HCT116 (cell line): ENCODE measurements around the gene STK4. TPM values are rescaled to one million over a fixed set of nuclear protein-coding genes. Genes with fewer than 3 reads are reported as not detected.

ENCODE experiments used
- ATAC-seq: fragments of 200-7000 bp; cut with Tn5 transposase; 2 replicates; pipeline ENCODE4 v1.9.1; 2020; ENCODE audit warnings: mild to moderate bottlenecking, moderate library complexity
- BruUV-seq: library from RNA; stranded (reverse); fragments of 400-500 nt; replicated peaks from 2 replicates; lab custom pipeline; 2021; lab: Mats Ljungman, UMichigan
- CTCF ChIA-PET: fragments of 300-600 bp; sonication (Branson Sonifier 250); formaldehyde crosslinking; loops from one replicate; lab custom pipeline; 2021; ENCODE audit warnings: antibody characterized with exemption; lab: Charles Lee
- POLR2A ChIA-PET: fragments of 300-600, 350-600 bp; sonication (Branson Sonifier 250); formaldehyde crosslinking; loops from one replicate; lab custom pipeline; 2021; ENCODE audit warnings: antibody characterized with exemption; lab: Charles Lee
- RAD21 ChIA-PET, 2 experiments: fragments of 300-600 bp; sonication (Branson Sonifier 250); formaldehyde crosslinking; loops; one replicate each; lab custom pipeline; 2023; ENCODE audit warnings: low total read pairs in 2 of 2; ENCODE audit not compliant: uncharacterized antibody in 2 of 2, unreplicated experiment in 2 of 2, low non-redundant PET in 1 of 2; lab: Charles Lee
- DNase-seq: peaks from one replicate; pipeline ENCODE4 v3.0.0-alpha.2; 2010; ENCODE audit warnings: low read depth, low spot score
- H2AFZ ChIP-seq: fragments of 200-600 bp; shearing (Covaris generic), sonication (generic); 2 replicates; pipeline ENCODE4 v1.6.1; 2017; ENCODE audit warnings: low read depth, mixed run types, mixed read lengths, antibody characterized with exemption, low read length; ENCODE audit not compliant: poor library complexity, severe bottlenecking
- H3K27ac ChIP-seq: 2 replicates; pipeline ENCODE4 v1.5.1; 2012; ENCODE audit warnings: low read depth, low read length
- H3K27me3 ChIP-seq: fragments of 200-600 bp; sonication (generic); 2 replicates; pipeline ENCODE4 v1.6.1; 2016; ENCODE audit warnings: mixed run types, low read length, mixed read lengths; ENCODE audit not compliant: insufficient read depth
- H3K36me3 ChIP-seq, 2 experiments: fragments of 200-500 bp in 1 of 2; fragments of 200-600 bp in 1 of 2; sonication (Bioruptor generic) in 1 of 2; sonication (generic) in 1 of 2; 2 replicates each; pipeline versions ENCODE4 v1.5.1 to v1.6.1; 2014 to 2016; ENCODE audit warnings: low read length in 2 of 2, inconsistent platforms in 1 of 2, mixed read lengths in 1 of 2, mixed run types in 1 of 2; ENCODE audit not compliant: insufficient read depth in 2 of 2, control insufficient read depth in 1 of 2
- H3K4me1 ChIP-seq, 2 experiments: fragments of 200-600 bp in 1 of 2; sonication (generic) in 1 of 2; 2 replicates each; pipeline versions ENCODE4 v1.5.1 to v1.6.1; 2012 to 2017; ENCODE audit warnings: low read length in 2 of 2, inconsistent platforms in 1 of 2, mild to moderate bottlenecking in 1 of 2, mixed read lengths in 1 of 2, mixed run types in 1 of 2, moderate library complexity in 1 of 2; ENCODE audit not compliant: insufficient read depth in 2 of 2, control insufficient read depth in 1 of 2
- H3K4me2 ChIP-seq: fragments of 200-600 bp; sonication (generic); 2 replicates; pipeline ENCODE4 v1.6.1; 2017; ENCODE audit warnings: mixed run types, low read length, mixed read lengths
- H3K4me3 ChIP-seq, 2 experiments: fragments of 200-600 bp in 1 of 2; sonication (generic) in 1 of 2; replicated peaks in 1 of 2; 2 replicates each; pipeline ENCODE4 v1.5.1; 2011 to 2016; ENCODE audit warnings: low read length in 2 of 2, control low read depth in 1 of 2, low read depth in 1 of 2, mild to moderate bottlenecking in 1 of 2, mixed read lengths in 1 of 2, mixed run types in 1 of 2
- H3K79me2 ChIP-seq: fragments of 200-600 bp; sonication (generic); 2 replicates; pipeline ENCODE4 v1.6.1; 2017; ENCODE audit warnings: mild to moderate bottlenecking, mixed run types, low read length, moderate library complexity, mixed read lengths; ENCODE audit not compliant: insufficient read depth
- H3K9ac ChIP-seq: fragments of 200-600 bp; sonication (generic); 2 replicates; pipeline ENCODE4 v1.6.1; 2016; ENCODE audit warnings: low read length, mixed read lengths
- H3K9me2 ChIP-seq: fragments of 200-600 bp; sonication (generic), shearing (Covaris generic); 2 replicates; pipeline ENCODE4 v1.6.1; 2017; ENCODE audit warnings: mixed run types, mild to moderate bottlenecking, moderate library complexity; ENCODE audit not compliant: insufficient read depth
- H3K9me3 ChIP-seq, 2 experiments: fragments of 200-500 bp in 1 of 2; fragments of 200-600 bp in 1 of 2; sonication (Bioruptor generic) in 1 of 2; sonication (generic) in 1 of 2; 2 replicates each; pipeline ENCODE4 v1.6.1; 2014 to 2017; ENCODE audit warnings: low read length in 2 of 2, mixed read lengths in 2 of 2, inconsistent platforms in 1 of 2, low read depth in 1 of 2, mild to moderate bottlenecking in 1 of 2, mixed run types in 1 of 2, moderate library complexity in 1 of 2; ENCODE audit not compliant: control insufficient read depth in 1 of 2, insufficient read depth in 1 of 2
- H4K20me1 ChIP-seq: fragments of 200-600 bp; sonication (generic), shearing (Covaris generic); 2 replicates; pipeline ENCODE4 v1.6.1; 2017; ENCODE audit warnings: mixed run types, mild to moderate bottlenecking, moderate library complexity; ENCODE audit not compliant: insufficient read depth
- CEBPB ChIP-seq: IDR thresholded peaks from 2 replicates; pipeline ENCODE4 v1.6.1; 2012; ENCODE audit warnings: low read depth
- EGR1 ChIP-seq: IDR thresholded peaks from 2 replicates; pipeline ENCODE4 v1.6.1; 2012; ENCODE audit warnings: low read depth
- ELF1 ChIP-seq: IDR thresholded peaks from 2 replicates; pipeline ENCODE4 v1.6.1; 2012; ENCODE audit warnings: low read depth, borderline replicate concordance
- EZH2phosphoT487 ChIP-seq: fragments of 200-600 bp; IDR thresholded peaks from 2 replicates; pipeline ENCODE4 v1.6.1; 2018; ENCODE audit warnings: antibody characterized with exemption, borderline replicate concordance
- FOSL1 ChIP-seq: IDR thresholded peaks from 2 replicates; pipeline ENCODE4 v1.6.1; 2012; ENCODE audit warnings: low read depth
- POLR2A ChIP-seq: IDR thresholded peaks from 2 replicates; pipeline ENCODE4 v1.7.0; 2011; ENCODE audit warnings: borderline replicate concordance; ENCODE audit not compliant: insufficient read depth, insufficient read length; ENCODE audit errors: extremely low read depth
- POLR2AphosphoS5 ChIP-seq: IDR thresholded peaks from 2 replicates; pipeline ENCODE4 v1.6.1; 2011; ENCODE audit warnings: mild to moderate bottlenecking, low read depth, low read length, moderate library complexity
- RAD21 ChIP-seq: IDR thresholded peaks from 2 replicates; pipeline ENCODE4 v1.6.1; 2012; ENCODE audit warnings: low read depth, mild to moderate bottlenecking
- SP1 ChIP-seq: IDR thresholded peaks from 2 replicates; pipeline ENCODE4 v1.6.1; 2012; ENCODE audit warnings: low read depth
- YY1 ChIP-seq: IDR thresholded peaks from 2 replicates; pipeline ENCODE4 v1.6.1; 2011; ENCODE audit warnings: low read length, low read depth, moderate library complexity, mild to moderate bottlenecking; ENCODE audit not compliant: insufficient replicate concordance; ENCODE audit errors: extremely low read depth
- ZFX ChIP-seq: fragments of 450-650 bp; IDR thresholded peaks from 2 replicates; pipeline ENCODE4 v1.6.1; 2017
- intact Hi-C: fragments of 100-400 bp; cut with micrococcal nuclease; formaldehyde crosslinking; loops from 2 replicates; pipeline ENCODE4 v1.10.0; 2022
- total RNA-seq: library from RNA; stranded (reverse); gene quantifications from one replicate; pipeline ENCODE4 v1.2.1, GENCODE V29; 2021; ENCODE audit not compliant: unreplicated experiment
- TF ChIP-seq, protein P1 (sequence below), 3 experiments: fragments of 200-600 bp in 1 of 3; sonication (generic) in 1 of 3; IDR thresholded peaks in 2 of 3; conservative IDR thresholded peaks in 1 of 3; 2 replicates each; pipeline ENCODE4 v1.5.1; 2012 to 2017; ENCODE audit warnings: low read depth in 2 of 3, low read length in 2 of 3, antibody characterized with exemption in 1 of 3, borderline replicate concordance in 1 of 3, control low read depth in 1 of 3, mild to moderate bottlenecking in 1 of 3, mixed read lengths in 1 of 3, mixed run types in 1 of 3, moderate library complexity in 1 of 3; ENCODE audit not compliant: insufficient read depth in 1 of 3
- TF ChIP-seq, protein P2 (sequence below): IDR thresholded peaks from 2 replicates; pipeline ENCODE4 v1.6.1; 2012
- TF ChIP-seq, protein P3 (sequence below): IDR thresholded peaks from 2 replicates; pipeline ENCODE4 v1.6.1; 2012; ENCODE audit warnings: low read depth

Gene STK4
- total RNA-seq, 1 experiment from 2014 or later = 45.4 TPM

DNA sequence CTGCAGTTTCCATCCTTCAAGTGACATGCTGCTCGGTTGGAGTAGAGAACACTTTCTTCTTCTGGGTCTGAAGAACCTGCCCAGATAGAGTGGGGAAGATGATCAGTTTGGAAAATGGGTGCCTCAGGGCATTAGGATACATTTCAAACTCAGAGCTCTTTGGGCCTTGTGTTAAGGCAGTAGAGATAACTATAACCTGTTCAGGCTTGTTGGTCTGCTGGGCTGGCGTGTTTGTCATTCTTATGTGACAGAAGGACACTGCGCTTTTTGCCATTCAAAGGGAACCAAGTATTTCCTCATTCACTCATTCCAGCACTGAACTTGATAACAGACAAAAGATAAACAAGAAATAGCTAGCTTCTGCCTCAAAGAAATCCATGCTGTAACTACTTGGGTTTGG lies 9.9 kb upstream of the STK4 start:
- ChIA-PET RAD21 (no interaction called here), POLR2A (no interaction called here), CTCF (no interaction called here)
- Histone ChIP-seq H3K79me2 (peaks cover 46% of the 10 kb centered on the region), H3K27ac (no peak overlapping the region), H3K4me2 (no peak overlapping the region), H3K9ac (no peak overlapping the region), H3K27me3 (no peaks in the 10 kb centered on the region), H3K9me2 (no peaks in the 10 kb centered on the region), H2AFZ (no peak overlapping the region), H3K4me3 (no peak overlapping the region), H3K4me1 (peaks cover 15 to 22% of the 10 kb centered on the region in 2 experiments; a peak in 3 of 4 replicates), H4K20me1 (no peaks in the 10 kb centered on the region), H3K9me3 (no peaks in the 10 kb centered on the region), H3K36me3 (peaks cover 42 to 55% of the 10 kb centered on the region in 2 experiments; a peak in 3 of 4 replicates)
- no peak for TF ChIP-seq ZFX
- TF ChIP-seq EZH2phosphoT487 = no peak
- no TSS peak for BruUV-seq
- ATAC-seq (no peak), DNase-seq (no peak)
- intact Hi-C loops = no loop called here

DNA sequence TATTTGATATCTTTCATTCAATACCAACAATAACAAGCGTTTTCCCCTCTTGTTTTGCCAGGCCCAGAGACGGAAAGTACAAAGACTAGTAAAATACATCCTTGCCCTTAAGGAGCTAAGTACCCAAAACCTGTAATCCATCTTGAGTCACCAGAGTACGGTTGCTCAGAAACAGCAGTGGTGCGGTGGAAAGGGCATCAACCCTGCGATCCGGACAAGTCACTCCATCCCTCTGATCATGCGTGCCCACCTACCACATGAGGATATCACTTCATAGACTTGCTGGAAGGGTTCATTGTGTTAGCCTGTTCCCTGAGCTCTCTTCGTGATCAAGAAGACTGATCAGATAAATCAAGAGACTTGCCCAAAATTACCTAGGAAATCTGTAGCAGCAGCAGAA lies 8.0 kb upstream of the STK4 start:
- TF ChIP-seq, protein P1, sequence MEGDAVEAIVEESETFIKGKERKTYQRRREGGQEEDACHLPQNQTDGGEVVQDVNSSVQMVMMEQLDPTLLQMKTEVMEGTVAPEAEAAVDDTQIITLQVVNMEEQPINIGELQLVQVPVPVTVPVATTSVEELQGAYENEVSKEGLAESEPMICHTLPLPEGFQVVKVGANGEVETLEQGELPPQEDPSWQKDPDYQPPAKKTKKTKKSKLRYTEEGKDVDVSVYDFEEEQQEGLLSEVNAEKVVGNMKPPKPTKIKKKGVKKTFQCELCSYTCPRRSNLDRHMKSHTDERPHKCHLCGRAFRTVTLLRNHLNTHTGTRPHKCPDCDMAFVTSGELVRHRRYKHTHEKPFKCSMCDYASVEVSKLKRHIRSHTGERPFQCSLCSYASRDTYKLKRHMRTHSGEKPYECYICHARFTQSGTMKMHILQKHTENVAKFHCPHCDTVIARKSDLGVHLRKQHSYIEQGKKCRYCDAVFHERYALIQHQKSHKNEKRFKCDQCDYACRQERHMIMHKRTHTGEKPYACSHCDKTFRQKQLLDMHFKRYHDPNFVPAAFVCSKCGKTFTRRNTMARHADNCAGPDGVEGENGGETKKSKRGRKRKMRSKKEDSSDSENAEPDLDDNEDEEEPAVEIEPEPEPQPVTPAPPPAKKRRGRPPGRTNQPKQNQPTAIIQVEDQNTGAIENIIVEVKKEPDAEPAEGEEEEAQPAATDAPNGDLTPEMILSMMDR (IDR thresholded peaks at IDR 0.05 in 2 of 3, conservative IDR thresholded peaks at IDR 0.05 in 1 of 3; ENCODE audit: borderline replicate concordance in 1 of 3, insufficient read depth in 1 of 3, low read depth in 2 of 3, low read length in 2 of 3) = no peak
- TF ChIP-seq POLR2AphosphoS5 (no peak), POLR2A (no peak), YY1 (no peak), FOSL1 (no peak), CEBPB (no peak), EGR1 (no peak), ELF1 (no peak), RAD21 (no peak), SP1 (no peak)
- TF ChIP-seq, protein P2, sequence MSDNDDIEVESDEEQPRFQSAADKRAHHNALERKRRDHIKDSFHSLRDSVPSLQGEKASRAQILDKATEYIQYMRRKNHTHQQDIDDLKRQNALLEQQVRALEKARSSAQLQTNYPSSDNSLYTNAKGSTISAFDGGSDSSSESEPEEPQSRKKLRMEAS = no peak
- TF ChIP-seq, protein P3, sequence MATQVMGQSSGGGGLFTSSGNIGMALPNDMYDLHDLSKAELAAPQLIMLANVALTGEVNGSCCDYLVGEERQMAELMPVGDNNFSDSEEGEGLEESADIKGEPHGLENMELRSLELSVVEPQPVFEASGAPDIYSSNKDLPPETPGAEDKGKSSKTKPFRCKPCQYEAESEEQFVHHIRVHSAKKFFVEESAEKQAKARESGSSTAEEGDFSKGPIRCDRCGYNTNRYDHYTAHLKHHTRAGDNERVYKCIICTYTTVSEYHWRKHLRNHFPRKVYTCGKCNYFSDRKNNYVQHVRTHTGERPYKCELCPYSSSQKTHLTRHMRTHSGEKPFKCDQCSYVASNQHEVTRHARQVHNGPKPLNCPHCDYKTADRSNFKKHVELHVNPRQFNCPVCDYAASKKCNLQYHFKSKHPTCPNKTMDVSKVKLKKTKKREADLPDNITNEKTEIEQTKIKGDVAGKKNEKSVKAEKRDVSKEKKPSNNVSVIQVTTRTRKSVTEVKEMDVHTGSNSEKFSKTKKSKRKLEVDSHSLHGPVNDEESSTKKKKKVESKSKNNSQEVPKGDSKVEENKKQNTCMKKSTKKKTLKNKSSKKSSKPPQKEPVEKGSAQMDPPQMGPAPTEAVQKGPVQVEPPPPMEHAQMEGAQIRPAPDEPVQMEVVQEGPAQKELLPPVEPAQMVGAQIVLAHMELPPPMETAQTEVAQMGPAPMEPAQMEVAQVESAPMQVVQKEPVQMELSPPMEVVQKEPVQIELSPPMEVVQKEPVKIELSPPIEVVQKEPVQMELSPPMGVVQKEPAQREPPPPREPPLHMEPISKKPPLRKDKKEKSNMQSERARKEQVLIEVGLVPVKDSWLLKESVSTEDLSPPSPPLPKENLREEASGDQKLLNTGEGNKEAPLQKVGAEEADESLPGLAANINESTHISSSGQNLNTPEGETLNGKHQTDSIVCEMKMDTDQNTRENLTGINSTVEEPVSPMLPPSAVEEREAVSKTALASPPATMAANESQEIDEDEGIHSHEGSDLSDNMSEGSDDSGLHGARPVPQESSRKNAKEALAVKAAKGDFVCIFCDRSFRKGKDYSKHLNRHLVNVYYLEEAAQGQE = no peak
- Histone ChIP-seq H3K27ac (no peak overlapping the region), H3K4me3 (no peak overlapping the region; a peak in 1 of 4 replicates), H3K36me3 (peaks cover 35 to 36% of the 10 kb centered on the region in 2 experiments; a peak in 3 of 4 replicates), H3K27me3 (no peaks in the 10 kb centered on the region), H3K79me2 (peaks cover 46% of the 10 kb centered on the region), H3K9me2 (no peaks in the 10 kb centered on the region), H3K9me3 (no peaks in the 10 kb centered on the region), H3K9ac (no peak overlapping the region), H3K4me2 (peak overlapping the region; percentile 90; the same call in 1 of the 2 replicates), H3K4me1 (peaks cover 21 to 41% of the 10 kb centered on the region in 2 experiments), H4K20me1 (no peaks in the 10 kb centered on the region), H2AFZ (no peak overlapping the region)
- POLR2A ChIA-PET = no interaction called here
- no peak for ATAC-seq
- DNase-seq = no peak
- no TSS peak for BruUV-seq
- CTCF ChIA-PET = no interaction called here
- intact Hi-C loops = no loop called here
- RAD21 ChIA-PET = no interaction called here
